ENCODE results near the gene PPP1R15B. TPM values are rescaled to one million over a fixed set of nuclear protein-coding genes. Genes with fewer than 3 reads are reported as not detected.
A peak's percentile ranks its signal among the peaks of the same experiment; 100 is the strongest.

PPP1R15B gene
- total and polyA plus RNA-seq, 4 donors, result 13.0 to 54.0 (median 26.1) TPM

DNA sequence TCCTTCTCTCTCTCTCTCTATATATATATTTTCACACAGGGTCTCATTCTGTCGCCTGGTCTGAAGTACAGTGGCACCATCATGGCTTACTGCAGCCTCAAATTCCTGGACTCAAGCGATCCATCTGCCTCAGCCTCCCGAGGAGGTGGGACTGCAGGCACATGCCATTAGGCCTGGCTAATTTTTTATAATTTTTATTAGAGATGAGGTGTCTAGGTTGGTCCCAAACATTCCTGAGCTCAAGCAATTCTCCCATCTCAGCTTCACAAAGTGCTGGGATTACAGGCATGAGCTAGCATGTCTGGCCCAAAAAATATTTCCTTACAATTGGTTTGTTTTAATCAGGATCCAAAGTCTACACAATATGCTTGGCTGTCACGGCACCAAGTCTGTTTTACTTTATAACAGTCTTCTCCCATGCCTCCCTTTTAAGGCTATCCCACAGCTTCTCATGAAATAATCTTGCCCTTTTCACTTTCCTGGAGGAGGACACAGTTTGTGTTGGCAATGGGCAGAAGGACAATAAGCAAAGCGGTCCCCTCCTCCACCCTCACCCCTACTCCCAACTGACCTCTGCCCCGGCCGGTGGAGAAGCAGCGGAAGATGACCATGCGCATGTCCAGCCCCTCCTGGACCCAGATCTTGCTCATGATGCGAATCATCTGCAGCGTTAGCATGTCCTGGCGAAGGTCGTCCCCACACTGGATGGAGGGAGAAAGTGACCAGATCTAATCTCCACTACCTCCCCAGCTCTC lies 28.2 kb upstream of the PPP1R15B start:
- no peaks in the 10 kb centered on the region for H3K9me3 ChIP-seq (ENCODE audit: control insufficient read depth in 4 of 4, low read length in 3 of 4)
- H3K27ac ChIP-seq (ENCODE audit: low read depth in 1 of 2, low read length in 2 of 2), result no peak overlapping the region
- 73% methylated on average over 13 of the region's 13 CpGs for WGBS
- H3K4me1 ChIP-seq (ENCODE audit: control insufficient read depth in 4 of 4, insufficient read depth in 4 of 4, low read length in 3 of 4), result peaks cover 10 to 37% (median 32%) of the 10 kb centered on the region in 4 donors
- peaks cover 0 to 3% (median 2%) of the 10 kb centered on the region in 4 donors for H3K36me3 ChIP-seq (ENCODE audit: control insufficient read depth in 4 of 4, insufficient read depth in 3 of 4, low read depth in 1 of 4, low read length in 3 of 4)
- H3K9ac ChIP-seq (ENCODE audit: low read depth in 1 of 2, low read length in 2 of 2), result no peak overlapping the region
- TF ChIP-seq ATF3 (IDR thresholded peaks at IDR 0.05) (no peak), HNF4A (conservative IDR thresholded peaks at IDR 0.05) (peak in 1 of 2 donors; percentile 55), RXRA (IDR thresholded peaks at IDR 0.05) (peak in 1 of 2 donors; percentile 53), NR2F2 (IDR thresholded peaks at IDR 0.05) (peak; percentile 58), SP1 (IDR thresholded peaks at IDR 0.05) (peak; percentile 34), HNF4G (IDR thresholded peaks at IDR 0.05) (peak; percentile 23), RAD21 (IDR thresholded peaks at IDR 0.05) (no peak), EGR1 (IDR thresholded peaks at IDR 0.05; ENCODE audit: low read depth in 2 of 2) (no peak)
- H3K27me3 ChIP-seq (ENCODE audit: control insufficient read depth in 4 of 4, insufficient read depth in 4 of 4, low read length in 3 of 4), result no peaks in the 10 kb centered on the region
- H3K4me3 ChIP-seq (ENCODE audit: low read depth in 1 of 3, low read length in 3 of 3), result no peak overlapping the region
- DNase-seq (ENCODE audit: low spot score), result no peak

DNA sequence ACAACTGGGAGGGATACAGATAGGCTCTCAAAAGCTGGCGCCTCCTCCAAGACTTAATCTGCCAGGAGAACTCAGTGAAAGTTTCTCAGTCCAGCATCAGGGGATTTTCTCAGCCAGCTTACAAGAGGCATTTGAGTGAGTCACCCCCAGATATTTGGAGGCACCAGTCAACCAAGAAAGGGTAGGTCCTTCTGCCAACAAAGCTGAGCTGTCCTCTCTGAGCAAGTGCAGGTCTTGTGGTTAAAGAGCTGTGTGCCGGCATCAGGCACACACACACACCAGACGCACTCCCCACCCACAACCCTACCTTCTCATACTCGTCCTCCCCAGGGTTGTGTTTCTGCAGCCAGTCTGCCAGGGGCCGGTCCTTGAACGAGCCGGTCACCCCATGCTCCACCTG lies 27.0 kb upstream of the PPP1R15B start:
- TF ChIP-seq EGR1 (IDR thresholded peaks at IDR 0.05; ENCODE audit: low read depth in 2 of 2), result no peak
- TF ChIP-seq FOXA2 (IDR thresholded peaks at IDR 0.05), result no peak
- no peak for TF ChIP-seq RAD21 (IDR thresholded peaks at IDR 0.05)
- TF ChIP-seq GABPA (IDR thresholded peaks at IDR 0.05 in 1 of 2, conservative IDR thresholded peaks at IDR 0.05 in 1 of 2), result no peak
- no peak for TF ChIP-seq TAF1 (conservative IDR thresholded peaks at IDR 0.05)
- TF ChIP-seq, protein P1, sequence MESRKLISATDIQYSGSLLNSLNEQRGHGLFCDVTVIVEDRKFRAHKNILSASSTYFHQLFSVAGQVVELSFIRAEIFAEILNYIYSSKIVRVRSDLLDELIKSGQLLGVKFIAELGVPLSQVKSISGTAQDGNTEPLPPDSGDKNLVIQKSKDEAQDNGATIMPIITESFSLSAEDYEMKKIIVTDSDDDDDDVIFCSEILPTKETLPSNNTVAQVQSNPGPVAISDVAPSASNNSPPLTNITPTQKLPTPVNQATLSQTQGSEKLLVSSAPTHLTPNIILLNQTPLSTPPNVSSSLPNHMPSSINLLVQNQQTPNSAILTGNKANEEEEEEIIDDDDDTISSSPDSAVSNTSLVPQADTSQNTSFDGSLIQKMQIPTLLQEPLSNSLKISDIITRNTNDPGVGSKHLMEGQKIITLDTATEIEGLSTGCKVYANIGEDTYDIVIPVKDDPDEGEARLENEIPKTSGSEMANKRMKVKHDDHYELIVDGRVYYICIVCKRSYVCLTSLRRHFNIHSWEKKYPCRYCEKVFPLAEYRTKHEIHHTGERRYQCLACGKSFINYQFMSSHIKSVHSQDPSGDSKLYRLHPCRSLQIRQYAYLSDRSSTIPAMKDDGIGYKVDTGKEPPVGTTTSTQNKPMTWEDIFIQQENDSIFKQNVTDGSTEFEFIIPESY (IDR thresholded peaks at IDR 0.05), result no peak
- no peak for TF ChIP-seq CTCF (IDR thresholded peaks at IDR 0.05; ENCODE audit: low read depth, low read length, missing input control)
- no peak for TF ChIP-seq ATF3 (IDR thresholded peaks at IDR 0.05)
- TF ChIP-seq SP1 (IDR thresholded peaks at IDR 0.05), result no peak
- TF ChIP-seq JUND (IDR thresholded peaks at IDR 0.05), result no peak
- no peak for TF ChIP-seq RXRA (IDR thresholded peaks at IDR 0.05)
- TF ChIP-seq FOXA1 (IDR thresholded peaks at IDR 0.05), result no peak
- TF ChIP-seq MAX (IDR thresholded peaks at IDR 0.05), result no peak
- no peak for TF ChIP-seq YY1 (IDR thresholded peaks at IDR 0.05)
- WGBS, result 93% methylated on average over 7 of the region's 7 CpGs
- H3K36me3 ChIP-seq (ENCODE audit: control insufficient read depth in 4 of 4, insufficient read depth in 3 of 4, low read depth in 1 of 4, low read length in 3 of 4), result peaks cover 2 to 8% (median 3%) of the 10 kb centered on the region in 4 donors
- peaks cover 11 to 39% (median 32%) of the 10 kb centered on the region in 4 donors for H3K4me1 ChIP-seq (ENCODE audit: control insufficient read depth in 4 of 4, insufficient read depth in 4 of 4, low read length in 3 of 4)
- DNase-seq (ENCODE audit: low spot score), result no peak
- H3K27ac ChIP-seq (ENCODE audit: low read depth in 1 of 2, low read length in 2 of 2), result no peak overlapping the region
- no peaks in the 10 kb centered on the region for H3K27me3 ChIP-seq (ENCODE audit: control insufficient read depth in 4 of 4, insufficient read depth in 4 of 4, low read length in 3 of 4)
- H3K9ac ChIP-seq (ENCODE audit: low read depth in 1 of 2, low read length in 2 of 2), result no peak overlapping the region
- H3K9me3 ChIP-seq (ENCODE audit: control insufficient read depth in 4 of 4, low read length in 3 of 4), result no peaks in the 10 kb centered on the region
- H3K4me3 ChIP-seq (ENCODE audit: low read depth in 1 of 3, low read length in 3 of 3), result no peak overlapping the region
